ENCODE results near the gene TESMIN.

TESMIN gene

DNA sequence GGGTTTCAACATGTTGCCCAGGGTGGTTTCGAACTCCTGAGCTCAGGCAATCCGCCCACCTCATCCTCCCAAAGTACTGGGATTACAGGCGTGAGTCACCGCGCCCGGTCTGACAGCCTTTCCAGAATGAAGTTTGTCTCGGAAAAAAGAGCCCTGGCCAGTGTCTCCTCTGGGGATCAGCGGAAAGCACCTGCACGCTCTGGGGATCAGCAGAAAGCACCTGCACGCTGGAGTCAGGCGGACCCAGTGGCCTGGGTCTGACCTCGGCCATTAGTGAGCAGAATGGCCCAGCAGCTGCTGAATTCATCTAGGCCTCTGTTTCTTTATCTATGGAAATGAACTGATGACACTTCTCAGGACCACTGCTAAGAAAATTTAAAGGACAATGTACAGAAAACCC lies 10.5 kb upstream of the TESMIN start:
- DNase-seq: no peak

DNA sequence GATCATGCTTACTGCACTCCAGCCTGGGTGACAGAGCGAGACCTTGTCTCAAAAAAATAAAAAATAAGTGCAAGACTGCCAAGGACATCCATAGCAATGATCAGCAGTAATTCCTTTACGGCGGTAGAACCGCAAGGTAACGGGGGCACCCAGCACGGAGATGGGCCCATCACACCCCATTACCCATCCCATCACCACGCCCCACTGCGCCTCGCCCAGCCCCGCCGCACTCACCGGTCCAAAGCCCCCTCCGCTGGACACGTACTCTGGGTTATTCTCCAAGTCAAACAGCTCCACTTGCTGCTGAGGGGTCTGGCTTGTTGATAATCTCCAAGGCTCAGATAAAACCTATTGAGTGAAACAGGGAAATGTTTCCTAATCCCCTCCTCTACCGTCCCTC lies 8.7 kb upstream of the TESMIN start:
- no peak for DNase-seq

DNA sequence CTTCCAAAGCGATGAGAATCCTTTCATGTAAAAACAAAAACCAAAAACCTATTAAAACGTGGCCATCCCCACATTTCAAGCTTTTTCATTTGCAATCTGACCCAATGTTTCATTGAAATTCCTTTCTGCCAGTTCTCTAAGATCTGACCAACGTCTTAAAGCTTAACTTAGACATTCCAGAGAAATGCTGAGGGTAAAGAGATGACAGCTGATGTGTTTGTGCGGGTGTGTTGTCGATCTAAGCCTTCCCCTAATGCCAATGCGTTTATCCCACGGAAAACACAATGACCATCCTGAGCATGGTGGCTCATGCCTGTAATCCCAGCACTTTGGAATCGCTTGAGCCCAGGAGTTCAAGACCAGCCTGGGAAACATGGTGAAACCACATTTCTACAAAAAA lies 6.4 kb upstream of the TESMIN start:
- no peak for DNase-seq

DNA sequence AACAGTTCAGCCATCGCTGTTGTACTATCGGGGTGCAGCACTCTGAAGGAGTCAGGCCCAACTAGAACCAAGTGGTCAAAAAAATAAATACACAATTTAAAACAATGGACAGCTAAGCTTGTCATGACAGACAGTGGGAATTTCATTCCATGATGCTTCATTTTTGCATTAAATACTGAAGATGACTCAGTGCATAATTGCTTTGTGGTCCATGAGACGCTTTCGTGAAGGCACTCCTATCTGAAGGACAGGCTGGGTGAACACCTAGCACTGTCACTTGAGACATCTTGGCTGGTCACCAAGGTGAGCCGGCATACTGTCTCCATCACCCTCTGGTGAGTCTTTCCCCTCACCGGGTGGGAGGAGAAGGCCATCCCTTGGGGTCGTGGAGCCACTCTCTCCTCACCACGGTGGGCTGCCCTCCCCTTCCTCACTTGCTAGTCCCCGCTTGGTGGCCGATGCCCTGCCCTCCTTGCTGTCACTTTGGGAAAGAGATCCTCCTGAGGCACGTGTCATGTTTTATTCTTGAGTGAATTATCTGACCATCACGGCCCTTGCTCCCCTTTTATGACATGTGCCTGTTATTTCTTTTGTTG lies 4.9 kb upstream of the TESMIN start:
- DNase-seq: no peak

DNA sequence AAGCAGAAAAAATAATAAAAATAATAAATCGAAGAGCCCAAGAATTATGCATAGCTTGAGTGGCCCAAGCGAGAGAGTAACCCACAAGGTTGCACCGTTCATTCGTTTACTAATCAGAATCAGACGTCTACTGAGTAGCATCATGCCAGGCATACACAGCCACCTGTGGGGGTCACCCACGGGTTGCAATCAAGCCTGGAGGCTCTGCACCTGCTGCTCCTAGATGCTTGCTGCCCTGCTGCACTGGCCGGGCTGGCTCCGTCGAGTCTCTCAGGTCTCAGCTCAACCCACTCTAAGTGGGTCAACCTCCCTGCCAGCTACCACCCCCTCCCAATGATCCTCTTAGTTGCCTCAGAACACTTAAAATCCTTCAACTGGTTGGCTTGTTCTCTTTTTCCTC lies 2.0 kb upstream of the TESMIN start:
- DNase-seq: no peak

DNA sequence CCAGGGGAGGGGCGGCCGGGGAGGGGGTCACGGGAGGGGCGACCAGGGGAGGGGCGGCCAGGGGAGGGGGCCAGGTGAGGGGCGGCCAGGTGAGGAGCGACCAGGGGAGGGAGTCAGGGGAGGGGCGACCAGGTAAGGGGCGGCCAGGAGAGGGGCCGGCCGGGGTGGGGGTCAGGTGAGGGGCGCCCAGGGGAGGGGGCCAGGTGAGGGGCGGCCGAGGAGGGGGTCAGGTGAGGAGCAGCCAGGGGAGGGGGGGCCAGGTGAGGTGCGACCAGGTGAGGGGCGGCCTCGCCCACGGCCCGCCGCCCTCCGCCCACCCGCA lies 355 bp downstream of the TESMIN start:
- no peak for DNase-seq

DNA sequence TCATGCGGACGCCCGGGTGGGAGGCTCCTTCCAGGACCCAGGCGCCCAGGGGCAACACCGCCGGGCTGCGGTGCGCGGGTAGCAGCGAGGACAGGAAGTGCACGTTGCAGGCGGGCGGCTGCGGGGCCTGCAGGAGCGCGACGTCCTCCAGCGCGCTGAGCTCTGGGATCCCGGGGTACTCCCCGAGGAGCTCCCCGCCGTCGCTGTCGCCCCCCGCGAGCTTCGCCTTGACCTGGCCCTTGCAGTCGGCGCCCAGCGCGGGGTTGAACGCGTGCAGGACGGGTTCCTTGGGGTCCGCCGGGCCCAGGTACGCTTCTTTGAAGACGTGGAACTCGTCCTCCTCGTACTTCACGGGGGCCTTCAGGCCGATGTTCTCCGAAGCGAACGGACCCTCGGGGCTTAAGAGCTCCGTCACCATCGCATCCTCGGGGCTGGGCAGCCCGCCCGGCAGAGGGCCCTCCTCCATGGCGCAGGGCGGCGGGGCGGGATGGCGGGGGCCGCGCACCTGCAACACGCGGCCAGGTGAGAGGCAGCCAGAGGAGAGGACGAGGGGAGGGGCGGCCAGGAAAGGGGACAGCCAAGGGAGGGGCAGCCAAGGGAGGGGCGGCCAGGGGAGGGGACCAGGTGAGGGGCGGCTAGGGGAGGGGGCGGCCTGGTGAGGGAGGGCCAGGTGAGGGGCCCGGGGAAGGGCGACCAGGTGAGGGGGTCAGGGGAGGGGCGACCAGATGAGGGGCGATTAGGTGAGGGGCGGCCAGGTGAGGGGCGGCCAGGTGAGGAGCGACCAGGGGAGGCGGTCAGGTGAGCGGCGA lies 921 bp downstream of the TESMIN start:
- DNase-seq: no peak

DNA sequence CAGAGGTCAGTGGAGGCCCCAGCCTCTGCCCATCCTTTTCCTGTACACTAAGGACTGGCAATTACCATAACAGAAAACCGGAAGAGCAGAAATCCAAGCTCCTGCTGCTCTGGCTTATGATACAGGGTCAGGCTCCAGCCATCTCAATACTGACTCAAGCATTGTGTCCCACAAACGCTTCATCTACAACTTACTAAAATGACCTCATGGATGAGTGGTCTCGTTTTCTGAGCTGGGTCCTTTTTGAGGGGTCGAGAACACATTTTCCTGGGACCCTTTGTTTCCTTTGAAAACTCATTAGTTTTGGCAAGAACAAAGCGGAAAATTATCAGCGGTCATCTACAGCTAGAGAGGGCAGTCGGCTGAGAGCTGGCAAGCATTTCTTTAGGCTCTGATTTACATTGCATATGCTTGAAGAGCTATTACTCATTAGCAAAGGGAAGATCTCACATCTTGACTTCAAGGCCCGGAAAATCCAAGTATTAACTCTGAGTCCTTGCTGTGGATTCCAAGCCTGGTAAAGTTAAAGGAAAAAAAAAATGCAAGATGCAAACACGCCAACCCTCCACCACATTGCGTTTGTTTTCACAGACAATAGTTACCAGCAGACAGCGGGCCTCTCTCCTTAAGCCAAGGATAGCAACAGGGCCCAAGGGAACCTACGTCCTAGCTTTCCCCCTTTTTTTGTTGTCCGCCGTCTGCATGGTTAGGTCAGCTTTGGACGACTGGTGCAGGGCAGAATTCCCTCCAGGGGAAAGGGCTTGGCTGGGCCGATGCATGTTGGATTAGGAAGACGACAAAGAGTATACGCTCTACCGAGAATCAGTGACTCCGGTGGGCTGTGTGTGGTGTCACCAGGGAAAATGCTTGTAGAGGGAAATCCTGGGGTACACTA lies 1.8 kb downstream of the TESMIN start:
- DNase-seq: no peak

DNA sequence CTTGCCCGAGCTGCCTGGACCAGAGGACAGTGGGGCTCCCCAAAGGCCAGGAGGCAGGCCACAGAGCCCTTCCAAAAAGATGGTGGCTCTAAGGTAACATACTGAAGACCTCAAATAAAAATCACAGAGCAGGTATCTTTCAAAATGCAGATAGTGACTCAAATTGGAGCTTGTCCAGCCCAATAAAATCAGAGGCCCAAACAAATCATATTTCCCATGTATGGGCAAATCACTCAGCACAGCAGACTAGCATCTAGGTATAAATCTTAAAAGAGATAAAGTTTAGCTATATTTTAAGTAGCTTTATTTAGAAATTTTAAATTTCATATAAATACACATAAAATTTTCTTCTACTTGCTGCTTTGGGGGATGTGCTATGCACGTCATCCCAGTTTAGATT lies 3.3 kb downstream of the TESMIN start:
- DNase-seq: no peak

DNA sequence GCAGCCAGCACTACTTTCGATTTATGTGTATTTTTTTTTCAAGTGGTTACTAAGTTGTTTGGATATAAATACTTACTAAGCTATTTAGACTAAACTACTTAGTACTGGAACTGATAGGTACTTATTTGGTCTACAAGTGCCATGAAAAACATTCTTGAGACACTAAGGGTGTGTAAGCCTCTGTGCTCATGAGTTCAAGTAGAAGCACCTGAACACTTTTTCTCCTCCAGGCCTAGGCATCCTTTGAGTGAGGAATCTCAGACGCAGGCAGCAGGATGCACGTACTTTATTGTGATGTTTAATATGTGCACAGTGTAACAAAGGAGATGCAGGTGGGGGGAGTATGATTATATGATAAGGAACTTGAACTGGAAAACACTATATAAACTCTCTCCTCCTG lies 7.8 kb downstream of the TESMIN start:
- DNase-seq: no peak

DNA sequence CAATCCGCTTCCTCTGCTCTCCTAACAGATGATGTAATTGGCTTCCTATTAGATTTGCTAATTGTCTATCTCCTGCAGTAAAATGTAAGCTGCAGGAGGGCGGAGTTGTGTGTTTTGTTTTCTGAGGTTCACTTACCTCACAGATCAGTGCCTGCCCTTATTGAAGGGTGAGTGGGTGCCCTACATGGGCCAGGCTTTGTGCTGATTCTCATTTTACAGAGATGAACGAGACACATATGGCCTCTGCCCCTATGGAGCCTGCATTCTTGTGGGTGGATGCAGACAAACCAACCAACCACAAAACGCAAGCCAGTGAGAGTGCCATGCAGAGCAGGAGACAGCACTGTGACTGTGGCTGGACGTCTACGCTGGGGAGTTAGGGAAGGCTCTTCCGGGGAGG lies 9.9 kb downstream of the TESMIN start:
- no peak for DNase-seq

DNA sequence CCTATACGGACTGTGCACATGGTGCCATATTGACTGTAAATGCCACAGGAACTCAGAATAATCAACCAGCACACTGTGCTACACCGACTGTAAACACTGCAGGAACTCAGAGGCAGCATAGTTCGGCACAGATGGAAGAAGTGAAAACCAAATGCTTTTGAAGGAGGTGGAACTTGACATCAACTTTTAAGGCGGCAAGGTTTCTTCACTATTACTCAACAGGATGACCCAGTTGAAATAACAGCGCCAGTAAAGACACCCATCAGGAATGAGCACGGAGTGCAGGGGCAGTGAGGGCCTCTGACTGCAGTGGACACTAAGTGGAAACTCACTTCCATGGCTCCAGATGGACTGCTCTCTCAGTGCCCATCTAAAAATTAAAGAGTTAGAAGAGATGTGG lies 15.7 kb downstream of the TESMIN start:
- no peak for DNase-seq

DNA sequence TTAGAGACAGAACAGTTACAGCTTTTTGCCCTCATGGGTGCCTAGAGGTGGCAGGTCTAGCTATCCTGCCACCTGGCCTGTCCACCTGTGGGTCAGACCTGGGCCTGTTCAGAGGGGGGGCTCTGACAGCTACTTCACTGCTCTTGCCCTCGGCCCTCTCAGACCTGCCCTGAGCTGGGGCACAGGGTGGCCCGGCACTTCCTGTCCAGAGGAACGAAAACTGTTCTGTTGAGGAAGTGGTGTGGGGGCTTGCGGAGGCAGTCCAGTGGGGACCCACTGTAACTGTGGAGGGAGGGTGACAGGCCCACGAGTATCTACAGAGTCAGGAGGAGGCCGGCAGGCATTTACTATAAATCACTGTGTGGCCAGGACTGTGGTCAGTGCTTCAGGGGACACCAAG lies 16.2 kb downstream of the TESMIN start:
- no peak for DNase-seq

DNA sequence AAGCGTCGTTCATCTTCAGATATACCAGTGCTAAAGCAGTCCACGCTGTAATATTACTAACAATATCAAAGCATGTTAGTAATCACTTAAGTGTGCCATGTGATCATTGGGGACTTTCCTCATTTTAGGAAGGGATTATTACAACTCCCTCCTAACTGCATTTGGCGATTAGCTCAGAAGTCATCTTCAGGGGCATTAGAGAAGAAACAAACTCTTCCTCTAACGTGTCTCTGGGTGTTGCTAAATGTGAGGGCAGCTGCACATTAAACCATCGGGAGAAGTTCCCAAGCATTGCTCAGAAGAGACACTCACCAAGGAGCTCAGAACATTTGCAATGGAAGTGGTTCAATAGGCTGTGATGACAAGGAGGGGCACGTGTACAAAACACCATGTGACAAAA lies 17.2 kb downstream of the TESMIN start:
- no peak for DNase-seq

DNA sequence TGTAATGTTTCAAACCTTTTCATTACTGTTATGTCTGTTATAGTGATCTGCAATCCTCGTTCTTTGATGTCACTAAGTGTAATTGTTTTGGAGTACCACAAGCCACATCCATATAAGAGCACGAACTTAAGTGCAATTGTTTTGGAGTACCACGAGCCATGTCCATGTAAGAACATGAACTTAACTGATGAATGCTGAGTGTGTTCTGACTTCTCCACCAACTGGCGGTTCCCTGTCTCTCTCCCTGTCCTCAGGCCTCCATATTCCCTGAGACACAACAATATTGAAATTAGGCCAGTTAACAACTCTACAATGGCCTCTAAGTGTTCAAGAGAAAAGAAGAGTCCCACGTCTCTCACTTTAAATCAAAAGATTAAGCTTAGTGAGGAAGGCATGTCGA lies 23.5 kb downstream of the TESMIN start:
- DNase-seq: no peak

DNA sequence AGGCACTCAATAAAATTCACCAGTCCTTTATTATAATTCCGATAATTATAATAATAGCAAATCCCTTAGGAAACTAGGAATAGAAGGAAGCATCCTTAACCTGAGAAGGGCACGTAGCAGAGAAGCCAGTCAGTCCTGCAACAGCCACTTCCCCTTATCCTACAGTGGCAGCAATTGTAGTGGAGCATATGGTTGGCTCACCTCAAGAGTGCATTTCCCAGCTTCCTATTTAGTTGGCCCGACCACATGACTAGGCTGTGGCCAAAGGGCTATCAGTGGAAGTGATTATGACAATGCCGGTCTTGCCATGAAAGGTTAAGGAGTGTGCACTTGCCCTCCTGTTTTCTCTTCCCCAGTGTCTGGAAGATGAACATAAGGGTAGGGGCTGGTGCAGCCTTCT lies 27.0 kb downstream of the TESMIN start:
- no peak for DNase-seq

DNA sequence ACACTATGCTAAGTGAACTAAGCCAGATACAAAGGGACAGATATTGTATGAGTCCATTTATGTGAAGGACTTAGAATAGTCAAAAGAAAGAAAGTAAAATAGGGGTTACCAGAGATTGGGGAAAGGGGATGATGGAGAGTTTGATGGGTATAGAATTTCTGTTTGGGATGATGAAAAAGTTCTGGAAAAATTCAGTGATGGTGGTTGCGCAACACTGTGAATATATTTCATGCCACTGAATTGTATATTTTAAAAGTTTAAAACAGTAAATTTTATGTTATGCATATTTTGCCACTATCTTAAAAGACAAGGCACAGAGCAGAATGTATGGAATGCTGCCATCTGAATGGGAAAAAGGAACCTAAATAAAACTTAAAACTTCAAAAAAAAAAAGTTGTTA lies 29.2 kb downstream of the TESMIN start:
- no peak for DNase-seq

DNA sequence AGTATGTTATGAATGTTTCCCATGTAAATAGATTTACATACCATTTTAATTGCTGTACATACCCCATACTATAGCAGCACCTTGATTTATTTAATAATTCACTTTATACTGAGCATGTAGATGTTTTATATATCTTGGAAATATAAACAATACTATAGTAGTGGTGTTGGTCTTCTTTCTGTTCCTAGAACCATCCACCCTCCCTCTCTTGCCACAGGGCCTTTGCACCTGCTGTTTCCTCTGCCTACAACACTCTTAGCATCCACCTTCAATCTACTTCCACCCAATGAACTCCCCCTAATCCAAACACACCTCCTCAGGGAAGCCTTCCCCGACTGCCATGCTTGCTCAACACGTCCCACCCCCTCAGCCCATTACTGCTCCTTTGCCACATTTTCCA lies 30.2 kb downstream of the TESMIN start:
- no peak for DNase-seq

DNA sequence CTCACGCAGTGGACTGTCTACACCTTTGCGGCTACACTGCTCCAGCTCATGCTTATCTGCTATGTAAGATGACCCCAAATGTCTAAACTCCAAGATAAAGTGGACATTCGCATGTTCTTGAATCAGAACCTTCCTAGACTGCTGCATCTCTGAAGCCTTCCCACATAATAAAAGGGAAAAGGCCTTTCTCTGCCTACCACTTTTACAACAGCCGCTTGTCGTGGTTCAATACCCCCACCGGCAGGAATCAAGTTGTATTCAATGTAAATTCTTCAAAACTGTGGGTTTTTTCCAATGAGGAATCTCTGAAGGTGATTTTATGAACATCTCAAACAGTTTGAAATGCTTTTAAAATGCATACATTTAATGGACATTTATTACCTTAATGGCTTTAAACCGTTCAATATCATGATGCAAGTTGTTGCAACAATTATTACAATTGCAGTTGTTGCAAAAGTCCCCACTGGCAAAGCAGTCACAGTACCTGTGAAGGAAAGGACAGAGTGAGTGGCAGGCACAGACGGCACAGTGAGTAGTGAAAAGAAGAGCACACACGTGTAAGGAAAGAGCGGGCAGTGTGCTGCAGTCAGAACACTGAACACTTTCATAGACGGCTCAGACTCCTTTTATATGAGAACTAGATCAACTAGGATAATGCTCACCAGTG lies 35.7 kb downstream of the TESMIN start:
- DNase-seq: no peak

DNA sequence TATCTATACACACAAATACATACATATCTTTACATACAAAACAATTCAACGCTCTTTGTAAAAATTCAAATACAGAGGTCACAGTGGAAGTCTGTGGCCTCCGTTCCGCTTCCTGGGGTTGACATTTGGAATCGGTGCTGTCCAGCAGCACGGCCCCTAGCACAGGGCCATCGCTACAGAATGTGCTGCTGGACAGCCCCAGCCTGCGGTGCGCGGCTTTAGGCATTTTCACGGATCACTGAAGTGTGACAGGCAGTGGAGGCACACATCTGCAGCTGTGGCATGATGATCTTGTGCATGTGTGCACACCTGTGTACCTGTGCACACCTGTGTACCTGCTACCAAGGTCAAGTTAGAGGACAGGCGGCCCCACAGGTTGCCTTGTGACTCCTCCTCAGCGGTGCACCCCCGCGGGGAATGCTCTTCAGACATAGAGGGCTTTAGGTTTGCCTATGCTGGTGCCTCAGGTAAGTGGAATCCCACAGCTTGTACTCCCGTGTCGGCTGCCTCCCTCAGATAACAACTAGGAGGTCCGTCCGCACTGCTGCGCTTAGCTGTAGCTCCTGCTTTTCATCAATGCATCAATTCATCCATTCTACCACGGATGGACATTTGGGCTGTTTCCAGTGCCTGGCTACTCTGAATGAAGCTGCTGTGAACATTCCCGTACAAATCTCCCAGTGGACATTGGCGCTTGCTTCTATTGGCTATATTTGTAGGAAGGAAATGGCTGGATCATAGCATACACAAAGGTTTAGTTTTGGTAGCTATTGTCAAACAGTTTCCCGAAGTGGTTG lies 37.1 kb downstream of the TESMIN start:
- DNase-seq: no peak

DNA sequence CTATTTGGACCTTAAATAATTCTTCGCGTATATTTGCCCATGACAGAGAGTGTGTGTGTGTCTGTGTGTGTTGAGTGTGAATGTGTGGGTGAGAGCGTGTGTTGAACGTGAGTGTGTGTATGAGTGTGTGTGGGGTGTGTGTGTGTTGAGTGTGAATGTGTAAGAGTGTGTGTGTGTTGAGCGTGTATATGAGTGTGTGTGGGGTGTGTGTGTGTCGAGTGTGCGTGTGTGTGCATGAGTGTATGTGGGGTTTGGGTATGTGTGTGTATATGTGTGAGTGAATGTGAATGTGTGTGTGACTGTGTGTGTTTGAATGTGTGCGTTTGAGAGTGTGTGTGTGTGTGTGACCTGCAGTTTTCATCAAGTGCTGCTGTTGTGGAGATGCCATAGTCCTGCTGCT lies 40.2 kb downstream of the TESMIN start:
- DNase-seq: no peak

DNA sequence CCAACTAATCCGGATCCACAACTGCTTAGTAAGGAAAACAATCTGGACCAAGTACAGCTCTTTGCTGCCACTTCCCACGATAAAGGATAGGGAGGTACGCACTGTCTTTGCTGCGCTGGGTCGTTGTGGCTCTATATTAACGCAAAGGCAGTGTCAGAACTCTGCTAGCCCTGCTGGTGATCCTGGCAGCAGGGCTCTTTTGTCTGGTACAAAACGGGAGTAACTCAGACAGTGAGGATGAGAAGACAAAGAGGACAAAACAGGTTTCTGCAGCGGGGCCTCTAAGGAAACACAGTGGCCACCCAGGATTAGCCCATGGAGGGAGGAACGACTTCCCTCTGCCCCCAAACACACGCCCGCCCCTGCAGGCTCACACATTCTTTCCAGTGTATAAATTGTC lies 40.9 kb downstream of the TESMIN start:
- no peak for DNase-seq

DNA sequence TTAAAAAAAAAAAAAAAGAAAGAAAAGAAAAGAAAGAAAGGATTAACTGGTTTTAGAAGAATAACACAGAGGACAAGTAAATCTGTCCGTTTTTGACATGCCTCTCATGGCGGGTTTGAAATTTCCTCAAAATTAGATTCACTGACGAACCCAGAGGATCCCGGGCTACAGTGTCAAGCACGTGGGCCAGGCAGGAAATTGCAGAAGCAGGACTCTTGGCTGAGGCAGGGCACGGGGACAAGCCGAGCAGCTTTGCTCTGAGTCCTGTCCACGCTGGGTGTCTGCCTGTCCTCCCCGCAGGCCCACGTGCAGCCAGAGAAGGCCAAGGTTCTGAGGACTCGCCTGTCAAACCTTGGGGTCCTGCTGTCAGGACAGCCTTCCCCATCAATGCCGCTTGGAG lies 42.3 kb downstream of the TESMIN start:
- DNase-seq: no peak

Measured in activated CD4-positive, alpha-beta T cell treated with anti-CD3 and anti-CD28 coated beads, Interleukin-2, amount 50 U/mL, for 48 hours (primary cell).